Testis (tissue), 2 donors: ENCODE data around the gene TRIM38.

Source experiments
- POLR2A ChIP-seq: fragments of 450-650 bp; IDR thresholded peaks from one replicate; pipeline ENCODE4 v1.6.1; 2017; ENCODE audit warnings: antibody characterized with exemption, mild to moderate bottlenecking, moderate library complexity
- TF ChIP-seq, protein P1 (sequence below), 3 experiments: fragments of 450-650 bp in 2 of 3; fragments of 200-600 bp in 1 of 3; sonication (generic) in 1 of 3; IDR thresholded peaks; one replicate each; pipeline ENCODE4 v1.5.1; 2016 to 2019; ENCODE audit warnings: antibody characterized with exemption in 3 of 3, mild to moderate bottlenecking in 2 of 3, moderate library complexity in 1 of 3

DNA sequence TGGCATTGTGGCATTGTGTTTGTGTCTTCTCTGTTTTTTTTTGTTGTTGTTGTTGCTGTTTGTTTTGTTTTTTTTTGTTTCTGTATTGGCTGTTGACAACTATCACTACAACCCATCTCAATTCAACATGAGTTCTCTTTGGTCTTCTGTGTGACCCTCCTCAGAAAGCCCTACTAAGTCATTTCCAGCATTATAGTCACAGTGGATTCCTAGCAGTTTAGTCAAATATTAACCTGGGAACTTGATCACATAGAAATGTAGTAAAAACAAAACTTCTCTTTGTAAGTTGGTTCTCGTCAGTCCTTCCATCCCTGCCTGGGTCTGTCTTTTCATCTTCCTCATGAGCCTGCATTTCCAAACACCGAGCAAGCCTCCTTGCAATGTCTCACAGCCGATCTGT lies 48.9 kb upstream of the TRIM38 start:
- TF ChIP-seq, protein P1, sequence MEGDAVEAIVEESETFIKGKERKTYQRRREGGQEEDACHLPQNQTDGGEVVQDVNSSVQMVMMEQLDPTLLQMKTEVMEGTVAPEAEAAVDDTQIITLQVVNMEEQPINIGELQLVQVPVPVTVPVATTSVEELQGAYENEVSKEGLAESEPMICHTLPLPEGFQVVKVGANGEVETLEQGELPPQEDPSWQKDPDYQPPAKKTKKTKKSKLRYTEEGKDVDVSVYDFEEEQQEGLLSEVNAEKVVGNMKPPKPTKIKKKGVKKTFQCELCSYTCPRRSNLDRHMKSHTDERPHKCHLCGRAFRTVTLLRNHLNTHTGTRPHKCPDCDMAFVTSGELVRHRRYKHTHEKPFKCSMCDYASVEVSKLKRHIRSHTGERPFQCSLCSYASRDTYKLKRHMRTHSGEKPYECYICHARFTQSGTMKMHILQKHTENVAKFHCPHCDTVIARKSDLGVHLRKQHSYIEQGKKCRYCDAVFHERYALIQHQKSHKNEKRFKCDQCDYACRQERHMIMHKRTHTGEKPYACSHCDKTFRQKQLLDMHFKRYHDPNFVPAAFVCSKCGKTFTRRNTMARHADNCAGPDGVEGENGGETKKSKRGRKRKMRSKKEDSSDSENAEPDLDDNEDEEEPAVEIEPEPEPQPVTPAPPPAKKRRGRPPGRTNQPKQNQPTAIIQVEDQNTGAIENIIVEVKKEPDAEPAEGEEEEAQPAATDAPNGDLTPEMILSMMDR (IDR thresholded peaks at IDR 0.05), result no peak
- TF ChIP-seq POLR2A, result no peak
